SK-N-SH treated with all-trans-retinoic acid at 6 μM for 48 hours (cell line): ENCODE data around the gene SIK3.

Source experiments
- ATAC-seq: fragments of 200-7000 bp; cut with Tn5 transposase; 3 replicates; pipeline ENCODE4 v1.9.1; 2020; ENCODE audit warnings: mild to moderate bottlenecking, moderate library complexity
- ARNTL ChIP-seq: fragments of 450-650 bp; formaldehyde crosslinking; IDR thresholded peaks from 2 replicates; pipeline ENCODE4 v1.5.0; 2020; ENCODE audit warnings: low read depth, mild to moderate bottlenecking, moderate library complexity, borderline replicate concordance
- BACH2 ChIP-seq: fragments of 250-450 bp; sonication (Bioruptor Pico); IDR thresholded peaks from 2 replicates; pipeline ENCODE4 v1.9.0; 2021; ENCODE audit warnings: mild to moderate bottlenecking, borderline replicate concordance
- CREB5 ChIP-seq: fragments of 250-450 bp; sonication (Bioruptor Pico); IDR thresholded peaks from 2 replicates; pipeline ENCODE4 v1.5.1; 2020; ENCODE audit warnings: low read depth, mild to moderate bottlenecking, moderate library complexity
- CSDC2 ChIP-seq: fragments of 250-450 bp; sonication (Bioruptor Pico); IDR thresholded peaks from 2 replicates; pipeline ENCODE4 v1.5.0; 2020; ENCODE audit warnings: mild to moderate bottlenecking, moderate library complexity
- CSRNP3 ChIP-seq: fragments of 250-450 bp; sonication (Bioruptor Pico); IDR thresholded peaks from 2 replicates; pipeline ENCODE4 v1.5.1; 2021; ENCODE audit warnings: mild to moderate bottlenecking, moderate library complexity
- ESRRG ChIP-seq: fragments of 250-450 bp; sonication (Bioruptor Pico); IDR thresholded peaks from 2 replicates; pipeline ENCODE4 v1.6.1; 2021; ENCODE audit warnings: mild to moderate bottlenecking
- ISL1 ChIP-seq: fragments of 250-450 bp; sonication (Bioruptor Pico); IDR thresholded peaks from 2 replicates; pipeline ENCODE4 v2.1.2; 2022; ENCODE audit warnings: mild to moderate bottlenecking, moderate library complexity
- OSR1 ChIP-seq: fragments of 250-450 bp; sonication (Bioruptor Pico); IDR thresholded peaks from 2 replicates; pipeline ENCODE4 v1.8.0; 2022; ENCODE audit warnings: moderate library complexity, mild to moderate bottlenecking, inconsistent platforms
- PATZ1 ChIP-seq: fragments of 250-450 bp; sonication (Bioruptor Pico); IDR thresholded peaks from 2 replicates; pipeline ENCODE4 v1.8.0; 2020; ENCODE audit warnings: mild to moderate bottlenecking, moderate library complexity, borderline replicate concordance
- PPARA ChIP-seq: fragments of 250-450 bp; sonication (Bioruptor Pico); IDR thresholded peaks from 2 replicates; pipeline ENCODE4 v1.5.0; 2020; ENCODE audit warnings: mild to moderate bottlenecking, borderline replicate concordance
- RARB ChIP-seq: fragments of 250-450 bp; sonication (Bioruptor Pico); IDR thresholded peaks from 2 replicates; pipeline ENCODE4 v1.8.0; 2021; ENCODE audit warnings: mild to moderate bottlenecking, moderate library complexity
- SNAI2 ChIP-seq: fragments of 250-450 bp; sonication (Bioruptor Pico); IDR thresholded peaks from 2 replicates; pipeline ENCODE4 v1.5.0; 2020; ENCODE audit warnings: mild to moderate bottlenecking, moderate library complexity
- TCF4 ChIP-seq: fragments of 250-450 bp; sonication (Bioruptor Pico); IDR thresholded peaks from 2 replicates; pipeline ENCODE4 v1.8.0; 2021; ENCODE audit warnings: mild to moderate bottlenecking, moderate library complexity, borderline replicate concordance
- TOX ChIP-seq: fragments of 250-450 bp; sonication (Bioruptor Pico); IDR thresholded peaks from 2 replicates; pipeline ENCODE4 v1.8.0; 2021; ENCODE audit warnings: mild to moderate bottlenecking, moderate library complexity, borderline replicate concordance
- TSHZ2 ChIP-seq: fragments of 250-450 bp; sonication (Bioruptor Pico); IDR thresholded peaks from 2 replicates; pipeline ENCODE4 v1.5.0; 2020; ENCODE audit warnings: mild to moderate bottlenecking, moderate library complexity
- ZC3H10 ChIP-seq: fragments of 250-450 bp; sonication (Bioruptor Pico); IDR thresholded peaks from 2 replicates; pipeline ENCODE4 v1.5.1; 2021; ENCODE audit warnings: mild to moderate bottlenecking, moderate library complexity
- ZFP3 ChIP-seq: fragments of 250-450 bp; sonication (Bioruptor Pico); IDR thresholded peaks from 2 replicates; pipeline ENCODE4 v1.5.0; 2020; ENCODE audit warnings: mild to moderate bottlenecking, moderate library complexity
- ZFP30 ChIP-seq: fragments of 450-650 bp; formaldehyde crosslinking; IDR thresholded peaks from 2 replicates; pipeline ENCODE4 v1.5.0; 2022; ENCODE audit warnings: mild to moderate bottlenecking, moderate library complexity
- ZNF565 ChIP-seq: fragments of 450-650 bp; formaldehyde crosslinking; conservative IDR thresholded peaks from 2 replicates; pipeline ENCODE4 v1.5.0; 2020; ENCODE audit warnings: low read depth, mild to moderate bottlenecking, moderate library complexity
- ZNF70 ChIP-seq: fragments of 450-650 bp; formaldehyde crosslinking; IDR thresholded peaks from 2 replicates; pipeline ENCODE4 v1.5.0; 2020; ENCODE audit warnings: mild to moderate bottlenecking, moderate library complexity
- ZNF8 ChIP-seq: fragments of 450-650 bp; formaldehyde crosslinking; IDR thresholded peaks from 2 replicates; pipeline ENCODE4 v1.5.0; 2020; ENCODE audit warnings: mild to moderate bottlenecking, moderate library complexity

Gene SIK3

GRCh38 chr11:116808262-116809175 lies 289.7 kb downstream of the SIK3 start:
- TF ChIP-seq ZFP30 (CRISPR knock-in tag) (no peak), ZNF8 (CRISPR knock-in tag) (no peak), TSHZ2 (CRISPR knock-in tag) (no peak), RARB (no peak), ZNF565 (no peak)
- no peak for ATAC-seq

- TF ChIP-seq TSHZ2 (CRISPR knock-in tag) (no peak), ISL1 (CRISPR knock-in tag) (no peak), CSDC2 (CRISPR knock-in tag) (no peak), RARB (no peak), ZNF8 (CRISPR knock-in tag) (no peak), ESRRG (no peak), BACH2 (CRISPR knock-in tag) (no peak), ARNTL (CRISPR knock-in tag) (no peak), SNAI2 (CRISPR knock-in tag) (no peak), TCF4 (no peak), ZNF70 (CRISPR knock-in tag) (no peak), OSR1 (no peak)
- ATAC-seq: no peak
These were observed 290.5 kb downstream of the SIK3 start for GRCh38 chr11:116807601-116808261.

- no peak for ATAC-seq
- TF ChIP-seq PPARA (CRISPR knock-in tag): no peak
- no peak for TF ChIP-seq TSHZ2 (CRISPR knock-in tag)
- no peak for TF ChIP-seq BACH2 (CRISPR knock-in tag)
- no peak for TF ChIP-seq OSR1
- no peak for TF ChIP-seq ZNF70 (CRISPR knock-in tag)
- no peak for TF ChIP-seq ZNF8 (CRISPR knock-in tag)
- no peak for TF ChIP-seq CSRNP3 (CRISPR knock-in tag)
- no peak for TF ChIP-seq PATZ1 (CRISPR knock-in tag)
- TF ChIP-seq CSDC2 (CRISPR knock-in tag): no peak
- TF ChIP-seq ZC3H10 (CRISPR knock-in tag): no peak
- TF ChIP-seq ZNF565: no peak
- no peak for TF ChIP-seq TOX
- no peak for TF ChIP-seq TCF4
- TF ChIP-seq ARNTL (CRISPR knock-in tag): no peak
- TF ChIP-seq CREB5: no peak
- no peak for TF ChIP-seq SNAI2 (CRISPR knock-in tag)
- TF ChIP-seq ZFP3 (CRISPR knock-in tag): no peak
These were observed 294.2 kb downstream of the SIK3 start for GRCh38 chr11:116804001-116804400.
